Measurements from ENCODE around the gene FOS.

The FOS gene

GRCh38 chr14:75315144-75315543, 36.5 kb downstream of the FOS start:
- DNase-seq (ENCODE audit: low read depth in 2 of 2, low spot score in 1 of 2), result no peak

DNA sequence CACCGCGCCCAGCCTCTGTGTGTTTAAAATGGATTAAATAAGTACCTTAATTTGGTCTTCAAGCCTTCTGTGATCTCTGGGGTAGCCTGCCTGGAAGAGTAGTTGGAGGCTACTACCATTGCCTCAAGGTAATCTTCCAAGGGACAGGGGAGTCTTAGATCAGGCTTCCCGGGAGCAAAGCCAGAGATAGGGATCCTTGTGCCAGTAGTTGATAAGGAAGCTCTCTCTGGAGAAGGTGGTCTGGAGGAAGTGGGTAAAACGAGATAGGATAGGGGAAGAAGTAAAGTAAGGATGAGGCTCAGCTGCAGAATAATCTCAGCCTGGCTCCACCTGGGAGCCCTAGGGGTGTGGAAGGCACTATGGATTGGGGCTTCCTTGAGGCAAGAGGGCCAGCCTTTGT, 38.5 kb downstream of the FOS start:
- DNase-seq (ENCODE audit: low read depth in 2 of 2, low spot score in 1 of 2), result no peak

DNA sequence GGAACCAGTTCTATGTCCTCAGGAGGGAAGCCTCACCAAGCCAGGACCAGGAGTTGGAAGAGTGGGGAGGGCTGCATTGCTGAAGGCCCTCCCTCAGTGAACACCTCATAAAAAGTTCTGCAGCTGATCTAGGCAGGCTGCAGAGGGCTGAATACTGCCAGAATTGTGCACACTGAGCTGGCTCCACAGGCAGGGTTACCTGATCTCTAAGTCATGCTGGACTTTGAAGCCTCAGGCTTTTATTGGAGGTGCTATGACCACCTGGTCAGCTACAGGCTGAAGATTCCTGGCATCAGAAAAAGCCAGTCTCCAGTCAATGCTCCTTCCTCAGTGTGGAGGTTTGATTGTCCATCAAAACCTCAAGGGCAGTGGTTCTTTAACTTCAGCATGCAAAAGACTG, 39.7 kb downstream of the FOS start:
- no peak for DNase-seq (ENCODE audit: low read depth in 2 of 2, low spot score in 1 of 2)

- no peak for DNase-seq (ENCODE audit: low read depth in 2 of 2, low spot score in 1 of 2)
Observed at GRCh38 chr14:75319021-75319420, 40.4 kb downstream of the FOS start.

- no peak for DNase-seq (ENCODE audit: low read depth in 2 of 2, low spot score in 1 of 2)
Observed at GRCh38 chr14:75320196-75320595, 41.6 kb downstream of the FOS start.

GRCh38 chr14:75322746-75323145, 44.1 kb downstream of the FOS start:
- no peak for DNase-seq (ENCODE audit: low read depth in 2 of 2, low spot score in 1 of 2)

DNA sequence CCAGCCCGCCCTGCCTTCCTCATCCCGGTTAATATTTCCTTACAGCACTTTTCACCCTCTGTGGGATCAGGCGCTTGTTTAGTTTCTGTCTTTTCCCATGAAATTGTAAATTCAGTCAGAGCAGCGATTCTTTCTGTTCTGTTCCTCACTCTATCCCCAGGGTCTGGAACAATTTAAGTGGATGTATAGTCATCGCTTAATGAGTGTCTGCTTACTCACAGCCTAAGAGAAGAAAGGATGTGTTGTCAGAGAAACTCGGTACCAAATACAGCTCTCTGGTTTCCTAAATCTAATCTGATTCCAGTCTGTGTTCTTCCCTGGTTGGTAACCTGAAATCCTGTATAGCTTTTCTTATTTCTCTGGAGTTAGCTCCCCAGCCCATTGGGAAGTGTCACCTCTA, 44.9 kb downstream of the FOS start:
- DNase-seq (ENCODE audit: low read depth in 2 of 2, low spot score in 1 of 2), result no peak

DNA sequence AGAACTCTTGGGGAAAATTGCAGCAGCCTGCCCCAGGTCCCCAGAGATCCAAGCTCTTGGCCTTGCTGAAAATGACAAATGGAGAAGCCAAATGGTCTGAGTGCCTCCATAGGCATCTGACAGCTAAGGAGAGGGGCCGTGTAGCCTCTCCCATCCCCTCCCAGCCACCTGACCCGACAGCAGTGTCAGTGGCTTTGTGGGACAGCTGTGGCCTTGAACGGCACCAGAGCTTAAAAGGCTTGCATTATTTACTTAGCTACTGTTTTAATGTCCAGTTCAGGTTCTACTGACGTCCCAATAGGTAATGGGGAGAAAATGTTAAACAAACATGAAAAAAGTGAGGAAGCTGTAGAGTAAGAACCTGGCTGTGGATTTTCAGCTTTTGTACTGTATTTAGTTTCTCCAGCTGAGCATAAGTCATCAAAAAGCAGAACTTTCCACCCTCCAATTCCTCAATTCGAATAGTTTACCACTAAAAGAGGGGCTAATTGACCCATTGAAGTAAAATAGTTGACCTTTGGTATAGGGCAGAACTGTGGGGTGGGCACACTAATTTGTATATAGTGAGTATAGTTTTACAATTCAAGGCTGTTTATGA, 50.0 kb downstream of the FOS start:
- DNase-seq (ENCODE audit: low read depth in 2 of 2, low spot score in 1 of 2), result no peak

DNA sequence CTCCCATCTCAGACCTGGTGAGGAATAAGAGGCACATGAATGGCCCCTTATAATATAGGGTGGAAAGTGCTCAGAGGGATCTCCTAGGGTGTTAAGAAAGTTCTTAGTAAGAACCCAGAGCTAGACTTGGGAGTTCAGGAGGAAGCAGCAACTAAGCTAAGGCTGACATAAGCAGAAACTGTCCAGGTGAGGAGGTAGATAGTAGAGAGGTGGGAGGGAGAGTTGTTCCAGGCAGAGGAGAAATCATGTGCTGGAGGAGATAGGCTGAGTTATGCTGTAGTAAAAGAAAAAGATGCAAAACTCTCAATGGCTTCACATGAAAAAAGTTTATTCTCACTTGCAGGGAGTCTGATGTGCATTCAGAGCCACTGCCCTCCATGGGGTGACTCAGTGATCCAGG, 50.7 kb downstream of the FOS start:
- no peak for DNase-seq (ENCODE audit: low read depth in 2 of 2, low spot score in 1 of 2)

DNA sequence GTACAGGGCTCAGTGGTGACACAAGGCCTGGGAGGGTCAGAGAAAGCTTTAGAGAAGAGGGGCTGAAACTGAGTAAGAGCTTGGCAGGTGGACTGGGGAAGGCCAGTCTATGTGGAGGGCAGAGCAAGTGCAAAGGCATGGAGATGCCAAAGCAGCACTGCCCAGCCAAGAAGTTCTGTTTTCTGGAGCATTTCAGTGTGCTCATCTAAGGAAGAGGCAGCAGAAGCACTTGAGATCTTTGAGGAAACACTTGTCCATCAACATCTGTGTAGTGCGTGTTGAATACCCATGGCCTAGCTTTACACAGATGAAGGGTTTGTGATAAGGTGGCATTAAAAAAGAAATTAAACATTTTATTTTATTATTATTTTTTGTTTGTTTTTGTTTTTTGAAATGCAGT, 52.8 kb downstream of the FOS start:
- no peak for DNase-seq (ENCODE audit: low read depth in 2 of 2, low spot score in 1 of 2)
